Type B pancreatic cell (in vitro differentiated cells): ENCODE results near the gene MST1R. TPM values are rescaled to one million over a fixed set of nuclear protein-coding genes. Genes with fewer than 3 reads are reported as not detected.
A peak's percentile ranks its signal among the peaks of the same experiment; 100 is the strongest.

Source experiments
- DNase-seq: peaks from one replicate; pipeline ENCODE4 v3.0.0; 2021; ENCODE audit warnings: mixed read lengths; ENCODE audit not compliant: unreplicated experiment; ENCODE audit errors: extremely low spot score
- H3K27ac Mint-ChIP-seq: 2 replicates; pipeline ENCODE4 v1.8.0; 2021; ENCODE audit warnings: mild to moderate bottlenecking, mixed read lengths
- H3K27me3 Mint-ChIP-seq: 2 replicates; pipeline ENCODE4 v1.8.0; 2021; ENCODE audit warnings: mixed read lengths
- H3K36me3 Mint-ChIP-seq: 2 replicates; pipeline ENCODE4 v1.8.0; 2021; ENCODE audit warnings: mixed read lengths
- H3K4me1 Mint-ChIP-seq: one replicate; pipeline ENCODE4 v1.8.0; 2021; ENCODE audit warnings: mixed read lengths; ENCODE audit not compliant: unreplicated experiment
- H3K4me3 Mint-ChIP-seq: 2 replicates; pipeline ENCODE4 v1.8.0; 2021; ENCODE audit warnings: mild to moderate bottlenecking, mixed read lengths
- H3K9me3 Mint-ChIP-seq: 2 replicates; pipeline ENCODE4 v1.8.0; 2021; ENCODE audit warnings: mixed read lengths
- CTCF ChIP-seq: fragments of 200-600 bp; sonication (generic); conservative IDR thresholded peaks from 2 replicates; pipeline ENCODE4 v1.5.0; 2021; ENCODE audit warnings: antibody characterized with exemption, mild to moderate bottlenecking
- total RNA-seq: library from RNA; stranded (reverse); gene quantifications from 2 replicates; pipeline ENCODE4 v1.2.1, GENCODE V29; 2021; ENCODE audit warnings: low replicate concordance

Gene MST1R
- total RNA-seq, 1 donor from 2014 or later = 5.3 TPM

GRCh38 chr3:49864505-49864904 is 39.2 kb downstream of the MST1R start:
- Mint-ChIP-seq H3K27ac (no peak overlapping the region), H3K9me3 (no peaks in the 10 kb centered on the region), H3K27me3 (peaks cover 58% of the 10 kb centered on the region), H3K4me3 (no peak overlapping the region), H3K36me3 (no peaks in the 10 kb centered on the region), H3K4me1 (peaks cover 9% of the 10 kb centered on the region)
- no peak for DNase-seq
- no peak for TF ChIP-seq CTCF

GRCh38 chr3:49859576-49860305 is 43.9 kb downstream of the MST1R start:
- H3K36me3 Mint-ChIP-seq = no peaks in the 10 kb centered on the region
- TF ChIP-seq CTCF = no peak
- no peak overlapping the region for H3K27ac Mint-ChIP-seq
- no peak overlapping the region for H3K4me3 Mint-ChIP-seq
- H3K4me1 Mint-ChIP-seq = no peaks in the 10 kb centered on the region
- no peaks in the 10 kb centered on the region for H3K9me3 Mint-ChIP-seq
- DNase-seq = no peak
- peaks cover 24% of the 10 kb centered on the region for H3K27me3 Mint-ChIP-seq

- peak within 1 kb of the TSS; percentile 92 for H3K4me3 Mint-ChIP-seq
- TF ChIP-seq CTCF = no peak
- no peaks in the 10 kb centered on the region for H3K4me1 Mint-ChIP-seq
- H3K9me3 Mint-ChIP-seq = no peaks in the 10 kb centered on the region
- H3K27me3 Mint-ChIP-seq = no peaks in the 10 kb centered on the region
- H3K27ac Mint-ChIP-seq = peak within 1 kb of the TSS; percentile 77
- no peaks in the 10 kb centered on the region for H3K36me3 Mint-ChIP-seq
- peak; percentile 95 for DNase-seq
Observed at GRCh38 chr3:49856181-49857005, 47.3 kb downstream of the MST1R start, which contains the start of gene TRAIP. TRAIP (minus strand) TSS chr3:49856564; CDS start chr3:49856453, 111 bp downstream.

GRCh38 chr3:49855662-49856061 is 48.0 kb downstream of the MST1R start:
- no peak for TF ChIP-seq CTCF
- H3K4me1 Mint-ChIP-seq = no peaks in the 10 kb centered on the region
- DNase-seq = no peak
- H3K9me3 Mint-ChIP-seq = no peaks in the 10 kb centered on the region
- peak overlapping the region; percentile 92 for H3K4me3 Mint-ChIP-seq
- H3K27me3 Mint-ChIP-seq = no peaks in the 10 kb centered on the region
- no peaks in the 10 kb centered on the region for H3K36me3 Mint-ChIP-seq
- no peak overlapping the region for H3K27ac Mint-ChIP-seq

- H3K4me1 Mint-ChIP-seq = peaks cover 6% of the 10 kb centered on the region
- no peaks in the 10 kb centered on the region for H3K9me3 Mint-ChIP-seq
- TF ChIP-seq CTCF = no peak
Observed at GRCh38 chr3:49845694-49846093, 58.0 kb downstream of the MST1R start.

More at GRCh38 chr3:49845694-49846093, 58.0 kb downstream of the MST1R start:
- DNase-seq = no peak
- Mint-ChIP-seq H3K36me3 (no peaks in the 10 kb centered on the region), H3K4me3 (no peak overlapping the region), H3K27me3 (no peaks in the 10 kb centered on the region), H3K27ac (no peak overlapping the region)
